ENCODE measurements around the gene APOO. TPM values are rescaled to one million over a fixed set of nuclear protein-coding genes. Genes with fewer than 3 reads are reported as not detected.

APOO gene
- polyA plus RNA-seq, 1 donor from 2014 or later = 42.5 TPM

DNA sequence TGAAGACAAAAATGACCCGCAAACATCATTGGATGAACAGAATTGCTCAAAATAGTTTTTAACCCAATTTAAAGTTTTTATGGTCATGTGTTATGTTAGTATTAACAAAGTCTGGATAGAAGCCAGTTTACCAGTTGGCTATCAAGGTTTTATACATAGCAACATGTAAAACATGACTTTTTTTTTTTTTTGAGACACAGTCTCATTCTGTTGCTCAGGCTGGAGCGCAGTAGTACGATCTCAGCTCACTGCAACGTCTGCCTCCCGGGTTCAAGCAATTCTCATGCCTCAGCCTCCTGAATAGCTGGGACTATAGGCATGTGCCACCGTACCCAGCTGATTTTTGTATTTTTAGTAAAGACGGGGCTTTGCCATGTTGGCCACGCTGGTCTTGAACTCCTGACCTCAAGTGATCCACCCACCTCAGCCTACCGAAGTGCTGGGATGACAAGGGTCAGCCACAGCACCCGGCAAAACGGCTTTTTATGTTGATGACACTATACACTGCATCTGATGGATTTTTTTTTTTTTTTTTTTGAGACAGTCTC is 121.4 kb downstream of the APOO start:
- TF ChIP-seq, protein P1, sequence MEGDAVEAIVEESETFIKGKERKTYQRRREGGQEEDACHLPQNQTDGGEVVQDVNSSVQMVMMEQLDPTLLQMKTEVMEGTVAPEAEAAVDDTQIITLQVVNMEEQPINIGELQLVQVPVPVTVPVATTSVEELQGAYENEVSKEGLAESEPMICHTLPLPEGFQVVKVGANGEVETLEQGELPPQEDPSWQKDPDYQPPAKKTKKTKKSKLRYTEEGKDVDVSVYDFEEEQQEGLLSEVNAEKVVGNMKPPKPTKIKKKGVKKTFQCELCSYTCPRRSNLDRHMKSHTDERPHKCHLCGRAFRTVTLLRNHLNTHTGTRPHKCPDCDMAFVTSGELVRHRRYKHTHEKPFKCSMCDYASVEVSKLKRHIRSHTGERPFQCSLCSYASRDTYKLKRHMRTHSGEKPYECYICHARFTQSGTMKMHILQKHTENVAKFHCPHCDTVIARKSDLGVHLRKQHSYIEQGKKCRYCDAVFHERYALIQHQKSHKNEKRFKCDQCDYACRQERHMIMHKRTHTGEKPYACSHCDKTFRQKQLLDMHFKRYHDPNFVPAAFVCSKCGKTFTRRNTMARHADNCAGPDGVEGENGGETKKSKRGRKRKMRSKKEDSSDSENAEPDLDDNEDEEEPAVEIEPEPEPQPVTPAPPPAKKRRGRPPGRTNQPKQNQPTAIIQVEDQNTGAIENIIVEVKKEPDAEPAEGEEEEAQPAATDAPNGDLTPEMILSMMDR (IDR thresholded peaks at IDR 0.05; ENCODE audit: poor library complexity, severe bottlenecking) = no peak
- TF ChIP-seq EZH2 (IDR thresholded peaks at IDR 0.05; ENCODE audit: borderline replicate concordance, insufficient read depth, low read length, poor library complexity, severe bottlenecking) = no peak
- TF ChIP-seq EP300 (conservative IDR thresholded peaks at IDR 0.05; ENCODE audit: poor library complexity, severe bottlenecking) = no peak
- TF ChIP-seq, protein P2, sequence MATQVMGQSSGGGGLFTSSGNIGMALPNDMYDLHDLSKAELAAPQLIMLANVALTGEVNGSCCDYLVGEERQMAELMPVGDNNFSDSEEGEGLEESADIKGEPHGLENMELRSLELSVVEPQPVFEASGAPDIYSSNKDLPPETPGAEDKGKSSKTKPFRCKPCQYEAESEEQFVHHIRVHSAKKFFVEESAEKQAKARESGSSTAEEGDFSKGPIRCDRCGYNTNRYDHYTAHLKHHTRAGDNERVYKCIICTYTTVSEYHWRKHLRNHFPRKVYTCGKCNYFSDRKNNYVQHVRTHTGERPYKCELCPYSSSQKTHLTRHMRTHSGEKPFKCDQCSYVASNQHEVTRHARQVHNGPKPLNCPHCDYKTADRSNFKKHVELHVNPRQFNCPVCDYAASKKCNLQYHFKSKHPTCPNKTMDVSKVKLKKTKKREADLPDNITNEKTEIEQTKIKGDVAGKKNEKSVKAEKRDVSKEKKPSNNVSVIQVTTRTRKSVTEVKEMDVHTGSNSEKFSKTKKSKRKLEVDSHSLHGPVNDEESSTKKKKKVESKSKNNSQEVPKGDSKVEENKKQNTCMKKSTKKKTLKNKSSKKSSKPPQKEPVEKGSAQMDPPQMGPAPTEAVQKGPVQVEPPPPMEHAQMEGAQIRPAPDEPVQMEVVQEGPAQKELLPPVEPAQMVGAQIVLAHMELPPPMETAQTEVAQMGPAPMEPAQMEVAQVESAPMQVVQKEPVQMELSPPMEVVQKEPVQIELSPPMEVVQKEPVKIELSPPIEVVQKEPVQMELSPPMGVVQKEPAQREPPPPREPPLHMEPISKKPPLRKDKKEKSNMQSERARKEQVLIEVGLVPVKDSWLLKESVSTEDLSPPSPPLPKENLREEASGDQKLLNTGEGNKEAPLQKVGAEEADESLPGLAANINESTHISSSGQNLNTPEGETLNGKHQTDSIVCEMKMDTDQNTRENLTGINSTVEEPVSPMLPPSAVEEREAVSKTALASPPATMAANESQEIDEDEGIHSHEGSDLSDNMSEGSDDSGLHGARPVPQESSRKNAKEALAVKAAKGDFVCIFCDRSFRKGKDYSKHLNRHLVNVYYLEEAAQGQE (IDR thresholded peaks at IDR 0.05; ENCODE audit: borderline replicate concordance) = no peak
- no peak for TF ChIP-seq POLR2AphosphoS5 (IDR thresholded peaks at IDR 0.05)
- H3K9me2 ChIP-seq (ENCODE audit: insufficient read depth, low read length) = no peaks in the 10 kb centered on the region
- H3K27ac ChIP-seq (ENCODE audit: low read length) = no peak overlapping the region
- H3F3A ChIP-seq (ENCODE audit: insufficient read depth, low read length, poor library complexity, severe bottlenecking) = no peaks in the 10 kb centered on the region
- no peaks in the 10 kb centered on the region for H3K36me3 ChIP-seq (ENCODE audit: insufficient read depth, low read length)
- H3K79me2 ChIP-seq (replicated peaks; ENCODE audit: insufficient read depth, low read length) = no peaks in the 10 kb centered on the region
- H3K9me3 ChIP-seq (ENCODE audit: low read length) = no peaks in the 10 kb centered on the region
- H3K4me3 ChIP-seq (ENCODE audit: low read length) = no peak overlapping the region
- H4K20me1 ChIP-seq (ENCODE audit: insufficient read depth) = no peaks in the 10 kb centered on the region
- no peak overlapping the region for H3K9ac ChIP-seq (ENCODE audit: low read length)
- H2AFZ ChIP-seq (ENCODE audit: low read depth, low read length) = no peak overlapping the region
- no peak overlapping the region for H3K4me2 ChIP-seq (ENCODE audit: low read length)
- H3K27me3 ChIP-seq (ENCODE audit: insufficient read depth, low read depth, low read length) = no peaks in the 10 kb centered on the region

DNA sequence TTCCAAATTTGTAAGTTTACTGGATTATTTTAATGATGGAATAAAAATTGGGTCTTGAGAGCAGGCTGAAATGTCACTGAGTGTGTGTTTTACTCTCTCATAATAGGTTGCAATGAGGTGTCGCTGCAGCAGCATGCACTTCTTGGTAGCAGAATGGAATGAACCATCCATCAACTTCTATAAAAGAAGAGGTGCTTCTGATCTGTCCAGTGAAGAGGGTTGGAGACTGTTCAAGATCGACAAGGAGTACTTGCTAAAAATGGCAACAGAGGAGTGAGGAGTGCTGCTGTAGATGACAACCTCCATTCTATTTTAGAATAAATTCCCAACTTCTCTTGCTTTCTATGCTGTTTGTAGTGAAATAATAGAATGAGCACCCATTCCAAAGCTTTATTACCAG is 122.2 kb downstream of the APOO start:
- H3K27me3 ChIP-seq (ENCODE audit: insufficient read depth, low read depth, low read length) = no peaks in the 10 kb centered on the region
- H3K27ac ChIP-seq (ENCODE audit: low read length) = no peak overlapping the region
- H4K20me1 ChIP-seq (ENCODE audit: insufficient read depth) = no peaks in the 10 kb centered on the region
- H3K9me2 ChIP-seq (ENCODE audit: insufficient read depth, low read length) = no peaks in the 10 kb centered on the region
- TF ChIP-seq, protein P2 (IDR thresholded peaks at IDR 0.05; ENCODE audit: borderline replicate concordance) = no peak
- TF ChIP-seq TAF1 (IDR thresholded peaks at IDR 0.05; ENCODE audit: low read depth) (no peak), POLR2AphosphoS5 (IDR thresholded peaks at IDR 0.05) (no peak), SMC3 (conservative IDR thresholded peaks at IDR 0.05; ENCODE audit: poor library complexity) (no peak), EZH2 (IDR thresholded peaks at IDR 0.05; ENCODE audit: borderline replicate concordance, insufficient read depth, low read length, poor library complexity, severe bottlenecking) (no peak), MXI1 (conservative IDR thresholded peaks at IDR 0.05; ENCODE audit: poor library complexity, severe bottlenecking) (no peak), RAD21 (conservative IDR thresholded peaks at IDR 0.05) (no peak), EP300 (conservative IDR thresholded peaks at IDR 0.05; ENCODE audit: poor library complexity, severe bottlenecking) (no peak)
- TF ChIP-seq, protein P1 (IDR thresholded peaks at IDR 0.05; ENCODE audit: poor library complexity, severe bottlenecking) = no peak
- no peak overlapping the region for H3K4me3 ChIP-seq (ENCODE audit: low read length)
- no peaks in the 10 kb centered on the region for H3F3A ChIP-seq (ENCODE audit: insufficient read depth, low read length, poor library complexity, severe bottlenecking)
- H3K9me3 ChIP-seq (ENCODE audit: low read length) = no peaks in the 10 kb centered on the region
- no peak overlapping the region for H2AFZ ChIP-seq (ENCODE audit: low read depth, low read length)
- H3K79me2 ChIP-seq (replicated peaks; ENCODE audit: insufficient read depth, low read length) = no peaks in the 10 kb centered on the region
- no peak overlapping the region for H3K9ac ChIP-seq (ENCODE audit: low read length)
- H3K4me2 ChIP-seq (ENCODE audit: low read length) = no peak overlapping the region
- no peaks in the 10 kb centered on the region for H3K36me3 ChIP-seq (ENCODE audit: insufficient read depth, low read length)

Data from neural cell (in vitro differentiated cells).